ENCODE data around the gene LAIR1. TPM values are rescaled to one million over a fixed set of nuclear protein-coding genes. Genes with fewer than 3 reads are reported as not detected.
"Not testable (repeated sequence)": the region's sequence is repeated elsewhere in the genome, so short reads cannot be mapped to it uniquely, and the experiment has no call there.

The LAIR1 gene
- polyA plus RNA-seq, 3 donors: 48.0 to 202 (median 73.8) TPM

GRCh38 chr19:54329476-54330165 is 35.1 kb downstream of the LAIR1 start:
- 96% methylated on average over 5 of the region's 14 CpGs for WGBS (ENCODE audit: insufficient coverage)
- no peak for TF ChIP-seq CTCF (IDR thresholded peaks at IDR 0.05)
- H3K9ac ChIP-seq (ENCODE audit: insufficient read depth, low read length, poor library complexity, severe bottlenecking): no peak overlapping the region
- H3K4me3 ChIP-seq (replicated peaks in 1 of 3; ENCODE audit: low read depth in 2 of 3, low read length in 3 of 3): no peak overlapping the region
- H3K27ac ChIP-seq (ENCODE audit: low read depth in 1 of 2, low read length in 2 of 2): no peak overlapping the region
- Mint-ChIP-seq H3K36me3 (no peaks in the 10 kb centered on the region), H3K4me3 (no peak overlapping the region), H3K27me3 (ENCODE audit: low read depth in 3 of 3) (peaks cover 0 to 5% (median 1%) of the 10 kb centered on the region in 3 donors), H3K27ac (no peak overlapping the region), H3K4me1 (peaks cover 26% of the 10 kb centered on the region), H3K9me3 (no peaks in the 10 kb centered on the region)
- no peak for DNase-seq
- peaks cover 17 to 27% of the 10 kb centered on the region in 2 donors for H3K4me1 ChIP-seq (ENCODE audit: control insufficient read depth in 1 of 2, insufficient read depth in 2 of 2, low read length in 2 of 2)
- H3K27me3 ChIP-seq (ENCODE audit: control insufficient read depth in 2 of 2, insufficient read depth in 2 of 2, low read length in 2 of 2): no peaks in the 10 kb centered on the region
- intact Hi-C loops (cut with micrococcal nuclease): loop anchor here (5.0 to 10.0 kb wide), 3 partner anchors 45 to 157 kb away; partner anchors contain the start of genes LILRB2 (in 1 of the 2) and TMC4 (in 1 of the 2)
- no peaks in the 10 kb centered on the region for H3K79me2 ChIP-seq (ENCODE audit: insufficient read depth, low read length)
- H4K20me1 ChIP-seq (ENCODE audit: insufficient read depth, low read length): no peaks in the 10 kb centered on the region
- no peak overlapping the region for H3K4me2 ChIP-seq (replicated peaks; ENCODE audit: extremely low read depth, low read length, poor library complexity, severe bottlenecking)
- no peak overlapping the region for H2AFZ ChIP-seq (ENCODE audit: insufficient read depth, low read depth, low read length, poor library complexity, severe bottlenecking)
- H3K36me3 ChIP-seq (replicated peaks in 1 of 2; ENCODE audit: control insufficient read depth in 1 of 2, insufficient read depth in 2 of 2, low read length in 2 of 2): no peaks in the 10 kb centered on the region
- no peaks in the 10 kb centered on the region for H3K9me3 ChIP-seq (replicated peaks in 1 of 2; ENCODE audit: control insufficient read depth in 1 of 2, insufficient read depth in 1 of 2, low read length in 2 of 2)

GRCh38 chr19:54328781-54329180 is 36.0 kb downstream of the LAIR1 start:
- not testable (repeated sequence) for H3K27me3 ChIP-seq (ENCODE audit: control insufficient read depth in 2 of 2, insufficient read depth in 2 of 2, low read length in 2 of 2); DNase-seq; H3K4me3 ChIP-seq (replicated peaks in 1 of 3; ENCODE audit: low read depth in 2 of 3, low read length in 3 of 3); H2AFZ ChIP-seq (ENCODE audit: insufficient read depth, low read depth, low read length, poor library complexity, severe bottlenecking); H3K9ac ChIP-seq (ENCODE audit: insufficient read depth, low read length, poor library complexity, severe bottlenecking); H3K79me2 ChIP-seq (ENCODE audit: insufficient read depth, low read length); H3K36me3 Mint-ChIP-seq; H3K27me3 Mint-ChIP-seq (ENCODE audit: low read depth in 3 of 3); H3K9me3 ChIP-seq (replicated peaks in 1 of 2; ENCODE audit: control insufficient read depth in 1 of 2, insufficient read depth in 1 of 2, low read length in 2 of 2); H3K4me2 ChIP-seq (replicated peaks; ENCODE audit: extremely low read depth, low read length, poor library complexity, severe bottlenecking); H3K4me3 Mint-ChIP-seq; H3K9me3 Mint-ChIP-seq; H3K27ac ChIP-seq (ENCODE audit: low read depth in 1 of 2, low read length in 2 of 2); H3K36me3 ChIP-seq (replicated peaks in 1 of 2; ENCODE audit: control insufficient read depth in 1 of 2, insufficient read depth in 2 of 2, low read length in 2 of 2); H4K20me1 ChIP-seq (ENCODE audit: insufficient read depth, low read length)
- Mint-ChIP-seq H3K4me1 (peaks cover 26% of the 10 kb centered on the region), H3K27ac (peak overlapping the region in 1 of 7 donors; percentile 50)
- WGBS (ENCODE audit: insufficient coverage): 89% methylated on average over 1 of the region's 5 CpGs
- H3K4me1 ChIP-seq (ENCODE audit: control insufficient read depth in 1 of 2, insufficient read depth in 2 of 2, low read length in 2 of 2): peaks cover 17 to 27% of the 10 kb centered on the region in 2 donors
- intact Hi-C loops (cut with micrococcal nuclease): loop anchor here (5.0 to 10.0 kb wide), 2 partner anchors 66 to 156 kb away; partner anchors contain the start of gene TMC4 (in 1 of the 2)
